ENCODE data around the gene PXMP4. TPM values are rescaled to one million over a fixed set of nuclear protein-coding genes. Genes with fewer than 3 reads are reported as not detected.
"Not testable (repeated sequence)": the region's sequence is repeated elsewhere in the genome, so short reads cannot be mapped to it uniquely, and the experiment has no call there.

The PXMP4 gene
- total RNA-seq, 4 donors from 2014 or later, result 4.4 to 8.9 (median 6.8) TPM

DNA sequence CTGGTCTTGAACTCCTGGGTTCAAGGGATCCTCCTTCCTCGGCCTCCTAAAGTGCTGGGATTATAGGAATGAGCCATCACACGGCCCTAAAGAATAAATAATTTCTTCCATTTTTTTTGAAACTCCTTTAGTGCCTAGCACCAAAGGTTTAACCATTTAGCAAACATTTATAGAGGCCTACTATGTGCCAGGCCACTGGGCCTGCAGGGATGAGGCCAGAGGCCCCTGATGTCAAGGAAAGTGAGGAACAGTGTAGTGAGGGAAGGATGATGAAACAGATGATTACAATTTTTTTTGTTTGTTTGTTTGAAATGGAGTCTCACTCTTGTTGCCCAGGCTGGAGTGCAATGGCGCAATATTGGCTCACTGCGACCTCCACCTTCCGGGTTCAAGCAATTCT is 45.5 kb upstream of the PXMP4 start:
- no peak for ATAC-seq
- H3K4me3 ChIP-seq, result no peak overlapping the region
- WGBS, 2 donors (ENCODE audit: low coverage in 1 of 2), result 97 to 100% methylated on average over 3 to 5 of the region's 5 CpGs
- no peaks in the 10 kb centered on the region for H3K4me1 ChIP-seq
- H3K9me3 ChIP-seq, result no peaks in the 10 kb centered on the region
- H3K36me3 ChIP-seq, result peaks cover 0 to 75% of the 10 kb centered on the region in 2 donors
- no peak for TF ChIP-seq POLR2A (IDR thresholded peaks at IDR 0.05)
- TF ChIP-seq, protein P1, sequence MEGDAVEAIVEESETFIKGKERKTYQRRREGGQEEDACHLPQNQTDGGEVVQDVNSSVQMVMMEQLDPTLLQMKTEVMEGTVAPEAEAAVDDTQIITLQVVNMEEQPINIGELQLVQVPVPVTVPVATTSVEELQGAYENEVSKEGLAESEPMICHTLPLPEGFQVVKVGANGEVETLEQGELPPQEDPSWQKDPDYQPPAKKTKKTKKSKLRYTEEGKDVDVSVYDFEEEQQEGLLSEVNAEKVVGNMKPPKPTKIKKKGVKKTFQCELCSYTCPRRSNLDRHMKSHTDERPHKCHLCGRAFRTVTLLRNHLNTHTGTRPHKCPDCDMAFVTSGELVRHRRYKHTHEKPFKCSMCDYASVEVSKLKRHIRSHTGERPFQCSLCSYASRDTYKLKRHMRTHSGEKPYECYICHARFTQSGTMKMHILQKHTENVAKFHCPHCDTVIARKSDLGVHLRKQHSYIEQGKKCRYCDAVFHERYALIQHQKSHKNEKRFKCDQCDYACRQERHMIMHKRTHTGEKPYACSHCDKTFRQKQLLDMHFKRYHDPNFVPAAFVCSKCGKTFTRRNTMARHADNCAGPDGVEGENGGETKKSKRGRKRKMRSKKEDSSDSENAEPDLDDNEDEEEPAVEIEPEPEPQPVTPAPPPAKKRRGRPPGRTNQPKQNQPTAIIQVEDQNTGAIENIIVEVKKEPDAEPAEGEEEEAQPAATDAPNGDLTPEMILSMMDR (IDR thresholded peaks at IDR 0.05), result no peak
- no peak overlapping the region for H3K27ac ChIP-seq
- no peaks in the 10 kb centered on the region for H3K27me3 ChIP-seq

DNA sequence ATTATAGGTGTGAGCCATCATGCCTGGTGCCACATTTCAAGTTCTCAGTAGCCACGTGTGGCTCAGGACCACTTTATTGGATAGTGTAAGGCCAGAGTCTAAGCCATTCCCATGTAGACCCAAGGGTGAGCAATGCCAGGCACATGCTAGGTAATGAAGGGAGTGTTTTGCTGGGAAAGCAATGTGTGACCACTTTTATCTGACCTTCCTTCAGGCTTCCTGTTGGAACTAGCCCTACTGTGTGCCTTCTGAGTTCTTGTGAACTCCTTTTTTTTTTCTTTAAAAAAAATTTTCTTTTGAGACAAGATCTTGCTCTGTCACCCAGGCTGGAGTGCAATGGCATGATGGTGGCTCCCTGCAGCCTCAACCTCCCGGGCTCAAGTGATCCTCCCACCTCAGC is 45.0 kb upstream of the PXMP4 start:
- TF ChIP-seq EP300 (IDR thresholded peaks at IDR 0.05) (no peak), POLR2A (IDR thresholded peaks at IDR 0.05) (no peak), POLR2AphosphoS5 (IDR thresholded peaks at IDR 0.05) (no peak)
- TF ChIP-seq, protein P1 (IDR thresholded peaks at IDR 0.05), result no peak
- Histone ChIP-seq H3K27ac (no peak overlapping the region), H3K4me3 (no peak overlapping the region), H3K4me1 (no peaks in the 10 kb centered on the region), H3K9me3 (no peaks in the 10 kb centered on the region), H3K36me3 (peaks cover 0 to 74% of the 10 kb centered on the region in 2 donors), H3K27me3 (no peaks in the 10 kb centered on the region)
- 80 to 100% methylated on average over 1 to 2 of the region's 2 CpGs for WGBS, 2 donors (ENCODE audit: low coverage in 1 of 2)
- ATAC-seq, result no peak

DNA sequence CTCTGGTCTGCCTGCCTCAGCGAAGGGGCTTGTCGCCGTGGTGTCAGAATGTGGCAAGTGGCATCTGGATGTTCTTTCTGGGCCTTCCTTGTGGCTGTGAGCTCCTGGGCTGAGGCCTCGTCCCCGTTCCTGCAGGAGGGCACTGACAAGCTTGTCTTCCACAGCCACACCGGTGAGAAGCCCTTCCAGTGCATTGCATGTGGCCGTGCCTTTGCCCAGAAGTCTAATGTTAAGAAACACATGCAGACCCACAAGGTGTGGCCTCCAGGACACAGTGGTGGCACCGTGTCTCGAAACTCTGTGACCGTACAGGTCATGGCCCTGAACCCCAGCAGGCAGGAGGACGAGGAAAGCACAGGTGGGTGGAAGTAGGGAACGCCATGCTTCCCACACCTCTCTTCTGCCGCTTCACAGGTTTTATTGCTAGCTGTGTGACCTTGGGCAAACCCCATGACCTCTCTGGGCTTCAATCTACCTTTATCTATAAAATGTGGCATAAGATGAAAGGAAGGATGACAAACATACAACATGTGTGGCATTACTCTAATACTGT is 41.7 kb upstream of the PXMP4 start:
- ATAC-seq, result no peak
- Histone ChIP-seq H3K9me3 (peaks cover 0 to 11% (median 0%) of the 10 kb centered on the region in 3 donors), H3K27ac (no peak overlapping the region), H3K4me3 (no peak overlapping the region), H3K4me1 (no peaks in the 10 kb centered on the region), H3K27me3 (no peaks in the 10 kb centered on the region), H3K36me3 (peaks cover 0 to 76% of the 10 kb centered on the region in 2 donors)
- TF ChIP-seq POLR2AphosphoS5 (IDR thresholded peaks at IDR 0.05) (no peak), POLR2A (IDR thresholded peaks at IDR 0.05) (no peak), EP300 (IDR thresholded peaks at IDR 0.05) (no peak)
- TF ChIP-seq, protein P1 (IDR thresholded peaks at IDR 0.05), result no peak
- WGBS, 2 donors (ENCODE audit: low coverage in 1 of 2), result 91 to 100% methylated on average over 1 to 8 of the region's 13 CpGs

DNA sequence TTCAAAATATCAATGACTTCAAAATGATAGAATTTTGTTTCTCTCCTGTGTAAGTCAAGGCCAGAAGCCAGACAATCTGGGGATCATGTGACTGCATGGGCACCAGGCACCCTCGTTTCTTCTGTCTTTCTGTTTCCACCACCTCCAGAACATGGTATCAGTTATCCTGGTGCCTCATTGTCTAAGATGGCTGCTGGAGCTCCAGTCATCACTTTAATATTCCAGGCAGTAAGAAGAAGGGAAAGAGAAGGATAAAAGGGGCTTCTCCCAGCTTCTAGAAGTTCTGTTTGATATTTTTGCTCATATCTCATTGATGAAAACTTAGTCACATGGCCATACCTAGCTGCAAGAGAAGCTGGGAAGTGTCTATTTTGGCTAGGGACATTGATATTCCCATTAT is 37.3 kb upstream of the PXMP4 start:
- Histone ChIP-seq H3K4me1 (no peaks in the 10 kb centered on the region), H3K4me3 (no peak overlapping the region), H3K27me3 (no peaks in the 10 kb centered on the region), H3K36me3 (peaks cover 0 to 86% of the 10 kb centered on the region in 2 donors), H3K27ac (no peak overlapping the region), H3K9me3 (peaks cover 0 to 11% (median 0%) of the 10 kb centered on the region in 3 donors)
- TF ChIP-seq, protein P1 (IDR thresholded peaks at IDR 0.05), result no peak
- TF ChIP-seq POLR2A (IDR thresholded peaks at IDR 0.05) (no peak), POLR2AphosphoS5 (IDR thresholded peaks at IDR 0.05) (no peak), EP300 (IDR thresholded peaks at IDR 0.05) (no peak)
- ATAC-seq, result no peak
- WGBS, 2 donors (ENCODE audit: low coverage in 1 of 2), result 60 to 100% methylated on average over 1 of the region's 1 CpG

DNA sequence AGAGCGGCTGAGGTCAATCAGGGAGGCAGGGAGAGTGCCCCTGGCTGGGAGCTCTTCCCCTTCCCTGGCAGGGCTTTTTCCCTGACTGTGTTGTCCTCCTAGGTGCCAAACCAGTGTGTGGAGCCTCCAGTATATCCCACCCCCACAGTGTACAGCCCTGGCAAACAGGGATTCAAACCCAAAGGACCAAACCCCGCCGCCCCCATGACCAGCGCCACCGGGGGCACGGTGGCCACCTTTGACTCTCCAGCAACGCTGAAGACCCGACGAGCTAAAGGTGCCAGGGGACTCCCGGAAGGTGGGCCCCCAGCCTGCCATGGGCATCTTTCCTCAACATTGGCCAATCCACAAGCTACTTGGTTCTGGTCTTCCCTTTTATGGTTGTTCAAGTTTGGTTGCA is 36.9 kb upstream of the PXMP4 start:
- Histone ChIP-seq H3K4me1 (no peaks in the 10 kb centered on the region), H3K36me3 (peaks cover 0 to 87% of the 10 kb centered on the region in 2 donors), H3K4me3 (no peak overlapping the region), H3K9me3 (peaks cover 0 to 11% (median 0%) of the 10 kb centered on the region in 3 donors), H3K27ac (no peak overlapping the region), H3K27me3 (no peaks in the 10 kb centered on the region)
- 100% methylated on average over 3 to 4 of the region's 10 CpGs for WGBS, 2 donors (ENCODE audit: low coverage in 1 of 2)
- no peak for ATAC-seq
- no peak for TF ChIP-seq POLR2AphosphoS5 (IDR thresholded peaks at IDR 0.05)
- no peak for TF ChIP-seq EP300 (IDR thresholded peaks at IDR 0.05)
- no peak for TF ChIP-seq POLR2A (IDR thresholded peaks at IDR 0.05)
- TF ChIP-seq, protein P1 (IDR thresholded peaks at IDR 0.05), result no peak

DNA sequence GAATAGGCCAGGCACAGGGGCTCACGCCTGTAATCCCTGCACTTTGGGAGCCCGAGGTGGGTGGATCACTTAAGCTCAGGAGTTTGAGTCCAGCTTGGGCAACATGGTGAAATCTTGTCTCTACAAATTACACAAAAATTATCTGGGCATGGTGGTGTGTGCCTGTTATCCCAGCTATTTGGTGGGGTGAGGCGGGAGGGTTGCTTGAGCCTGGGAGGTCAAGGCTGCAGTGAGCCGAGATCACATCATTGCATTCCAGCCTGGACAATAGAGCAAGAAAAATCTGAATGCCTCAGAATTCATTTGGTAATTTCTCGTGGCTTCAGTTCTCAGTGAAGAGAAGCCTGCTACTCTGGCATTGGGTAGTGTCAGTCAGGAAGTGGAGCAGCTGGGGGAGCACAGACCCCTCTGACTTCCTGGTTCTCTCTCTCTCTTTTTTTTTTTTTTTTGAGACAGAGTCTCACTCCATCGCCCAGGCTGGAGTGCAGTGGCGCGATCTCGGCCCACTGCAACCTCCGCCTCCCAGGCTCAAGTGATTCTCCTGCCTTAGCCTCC is 35.9 kb upstream of the PXMP4 start:
- H3K27me3 ChIP-seq, H3K27ac ChIP-seq, H3K4me3 ChIP-seq, H3K4me1 ChIP-seq, ATAC-seq: not testable (repeated sequence)
- H3K9me3 ChIP-seq, result peaks cover 0 to 11% (median 0%) of the 10 kb centered on the region in 3 donors
- peaks cover 0 to 90% of the 10 kb centered on the region in 2 donors for H3K36me3 ChIP-seq
- 86 to 90% methylated on average over 2 to 9 of the region's 10 CpGs for WGBS, 2 donors (ENCODE audit: low coverage in 1 of 2)

Measured in gastroesophageal sphincter (tissue), 4 donors.